Retinal pigment epithelial cell (primary cell): ENCODE data around the gene EPHB2.

Experiments
- DNase-seq: peaks from one replicate; pipeline ENCODE4 v3.0.0-alpha.2; 2010; ENCODE audit warnings: low read depth
- H3K4me3 ChIP-seq: 2 replicates; pipeline ENCODE4 v1.5.1; 2011; ENCODE audit warnings: mild to moderate bottlenecking, low read length, control low read depth, moderate library complexity
- TF ChIP-seq, protein P1 (sequence below): conservative IDR thresholded peaks from 2 replicates; pipeline ENCODE4 v1.5.1; 2011; ENCODE audit warnings: low read depth, low read length, control low read depth, inconsistent platforms

Gene EPHB2

DNA sequence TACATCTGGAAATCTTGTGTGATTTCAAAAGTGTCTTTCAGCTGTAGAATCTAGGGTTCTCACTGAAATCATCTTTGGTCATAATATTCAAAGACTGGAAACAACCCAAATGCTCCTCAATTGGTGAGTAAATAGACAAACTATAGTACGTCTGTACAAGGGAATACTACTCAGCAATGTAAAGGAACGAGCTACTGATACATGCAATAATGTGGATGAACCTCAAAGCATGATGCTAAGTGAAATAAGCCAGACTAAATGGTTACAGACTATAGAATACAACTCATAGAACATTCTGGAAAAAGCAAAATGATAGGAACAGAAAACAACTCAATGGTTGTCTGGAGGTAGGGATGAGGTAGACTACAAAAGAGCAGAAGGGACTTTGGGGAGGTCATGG lies 259.5 kb downstream of the EPHB2 start:
- TF ChIP-seq, protein P1, sequence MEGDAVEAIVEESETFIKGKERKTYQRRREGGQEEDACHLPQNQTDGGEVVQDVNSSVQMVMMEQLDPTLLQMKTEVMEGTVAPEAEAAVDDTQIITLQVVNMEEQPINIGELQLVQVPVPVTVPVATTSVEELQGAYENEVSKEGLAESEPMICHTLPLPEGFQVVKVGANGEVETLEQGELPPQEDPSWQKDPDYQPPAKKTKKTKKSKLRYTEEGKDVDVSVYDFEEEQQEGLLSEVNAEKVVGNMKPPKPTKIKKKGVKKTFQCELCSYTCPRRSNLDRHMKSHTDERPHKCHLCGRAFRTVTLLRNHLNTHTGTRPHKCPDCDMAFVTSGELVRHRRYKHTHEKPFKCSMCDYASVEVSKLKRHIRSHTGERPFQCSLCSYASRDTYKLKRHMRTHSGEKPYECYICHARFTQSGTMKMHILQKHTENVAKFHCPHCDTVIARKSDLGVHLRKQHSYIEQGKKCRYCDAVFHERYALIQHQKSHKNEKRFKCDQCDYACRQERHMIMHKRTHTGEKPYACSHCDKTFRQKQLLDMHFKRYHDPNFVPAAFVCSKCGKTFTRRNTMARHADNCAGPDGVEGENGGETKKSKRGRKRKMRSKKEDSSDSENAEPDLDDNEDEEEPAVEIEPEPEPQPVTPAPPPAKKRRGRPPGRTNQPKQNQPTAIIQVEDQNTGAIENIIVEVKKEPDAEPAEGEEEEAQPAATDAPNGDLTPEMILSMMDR: no peak
- DNase-seq: no peak
- no peak overlapping the region for H3K4me3 ChIP-seq
